Measurements from ENCODE around the gene CSNK2A1.

The CSNK2A1 gene

GRCh38 chr20:555976-556385, 12.4 kb upstream of the CSNK2A1 start:
- DNase-seq (ENCODE audit: low read depth): peak; percentile 19
- TF ChIP-seq, protein P1, sequence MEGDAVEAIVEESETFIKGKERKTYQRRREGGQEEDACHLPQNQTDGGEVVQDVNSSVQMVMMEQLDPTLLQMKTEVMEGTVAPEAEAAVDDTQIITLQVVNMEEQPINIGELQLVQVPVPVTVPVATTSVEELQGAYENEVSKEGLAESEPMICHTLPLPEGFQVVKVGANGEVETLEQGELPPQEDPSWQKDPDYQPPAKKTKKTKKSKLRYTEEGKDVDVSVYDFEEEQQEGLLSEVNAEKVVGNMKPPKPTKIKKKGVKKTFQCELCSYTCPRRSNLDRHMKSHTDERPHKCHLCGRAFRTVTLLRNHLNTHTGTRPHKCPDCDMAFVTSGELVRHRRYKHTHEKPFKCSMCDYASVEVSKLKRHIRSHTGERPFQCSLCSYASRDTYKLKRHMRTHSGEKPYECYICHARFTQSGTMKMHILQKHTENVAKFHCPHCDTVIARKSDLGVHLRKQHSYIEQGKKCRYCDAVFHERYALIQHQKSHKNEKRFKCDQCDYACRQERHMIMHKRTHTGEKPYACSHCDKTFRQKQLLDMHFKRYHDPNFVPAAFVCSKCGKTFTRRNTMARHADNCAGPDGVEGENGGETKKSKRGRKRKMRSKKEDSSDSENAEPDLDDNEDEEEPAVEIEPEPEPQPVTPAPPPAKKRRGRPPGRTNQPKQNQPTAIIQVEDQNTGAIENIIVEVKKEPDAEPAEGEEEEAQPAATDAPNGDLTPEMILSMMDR (IDR thresholded peaks at IDR 0.05; ENCODE audit: low read length, missing control alignments): no peak
- no peak overlapping the region for H3K4me3 ChIP-seq (replicated peaks; ENCODE audit: low read depth, low read length)

DNA sequence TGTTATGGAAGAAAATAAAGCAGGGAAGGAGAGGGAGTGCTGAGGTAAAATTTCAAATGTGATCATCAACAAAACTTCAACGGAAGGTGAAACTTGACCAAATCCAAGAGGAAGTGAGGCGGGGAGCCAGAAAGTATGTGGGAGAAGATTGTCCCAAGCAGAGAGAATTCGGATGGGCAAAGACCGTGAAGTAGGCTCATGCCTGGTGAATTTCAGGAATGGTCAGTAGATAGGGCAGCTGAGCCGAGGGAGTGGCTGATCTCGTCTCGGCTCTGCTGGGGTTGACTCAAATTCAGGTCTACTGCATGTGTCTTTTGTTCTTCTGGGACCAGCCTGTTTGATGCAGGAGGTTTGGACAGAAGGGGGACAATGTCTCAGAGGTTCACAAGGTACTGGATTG, 7.0 kb upstream of the CSNK2A1 start:
- DNase-seq (ENCODE audit: low read depth): no peak
- no peak overlapping the region for H3K4me3 ChIP-seq (replicated peaks; ENCODE audit: low read depth, low read length)
- TF ChIP-seq, protein P1 (IDR thresholded peaks at IDR 0.05; ENCODE audit: low read length, missing control alignments): no peak

- TF ChIP-seq, protein P1 (IDR thresholded peaks at IDR 0.05; ENCODE audit: low read length, missing control alignments): no peak
- no peak for DNase-seq (ENCODE audit: low read depth)
- H3K4me3 ChIP-seq (replicated peaks; ENCODE audit: low read depth, low read length): no peak overlapping the region
These were observed 6.3 kb upstream of the CSNK2A1 start for GRCh38 chr20:549722-550496.

GRCh38 chr20:548906-549305, 5.3 kb upstream of the CSNK2A1 start:
- DNase-seq (ENCODE audit: low read depth): no peak
- H3K4me3 ChIP-seq (replicated peaks; ENCODE audit: low read depth, low read length): no peak overlapping the region
- TF ChIP-seq, protein P1 (IDR thresholded peaks at IDR 0.05; ENCODE audit: low read length, missing control alignments): no peak

GRCh38 chr20:547394-547793, 3.8 kb upstream of the CSNK2A1 start:
- DNase-seq (ENCODE audit: low read depth): no peak
- H3K4me3 ChIP-seq (replicated peaks; ENCODE audit: low read depth, low read length): no peak overlapping the region
- TF ChIP-seq, protein P1 (IDR thresholded peaks at IDR 0.05; ENCODE audit: low read length, missing control alignments): no peak

- DNase-seq (ENCODE audit: low read depth): no peak
- TF ChIP-seq, protein P1 (IDR thresholded peaks at IDR 0.05; ENCODE audit: low read length, missing control alignments): no peak
- H3K4me3 ChIP-seq (replicated peaks; ENCODE audit: low read depth, low read length): no peak overlapping the region
These were observed 2.8 kb upstream of the CSNK2A1 start for GRCh38 chr20:546353-546752.

All from fibroblast of pulmonary artery (primary cell).